HG03280 (cell line): Measurements from ENCODE around the gene CA10.

Source experiments
- ATAC-seq: cut with Tn5 transposase; IDR thresholded peaks from one replicate; pipeline ENCODE4 v1.9.1; 2021; ENCODE audit warnings: mild to moderate bottlenecking, moderate library complexity; ENCODE audit not compliant: unreplicated experiment

Gene CA10

GRCh38 chr17:51613255-51613654 lies 545.3 kb downstream of the CA10 start:
- ATAC-seq, result no peak

- no peak for ATAC-seq
Observed at GRCh38 chr17:51612692-51613091, 545.8 kb downstream of the CA10 start.

DNA sequence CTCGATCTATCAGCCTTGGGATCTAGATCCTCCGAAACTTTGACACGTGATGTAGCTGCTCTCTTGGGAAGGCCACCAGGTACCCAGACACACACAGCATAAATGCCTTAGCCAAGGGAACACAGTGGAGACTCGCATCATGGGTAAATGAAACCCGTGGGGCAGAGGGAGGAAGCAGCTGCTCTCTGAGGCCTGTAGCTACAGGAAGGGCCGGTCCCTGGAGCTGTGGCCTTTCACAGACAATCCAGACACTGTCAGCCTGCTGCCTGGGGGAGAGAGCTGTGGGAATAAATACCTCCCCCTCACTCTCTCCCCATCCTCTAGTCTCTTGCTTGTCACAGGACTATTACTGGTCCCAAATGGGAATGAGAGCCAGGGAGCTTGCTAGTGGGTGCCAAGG lies 546.9 kb downstream of the CA10 start:
- ATAC-seq, result no peak

DNA sequence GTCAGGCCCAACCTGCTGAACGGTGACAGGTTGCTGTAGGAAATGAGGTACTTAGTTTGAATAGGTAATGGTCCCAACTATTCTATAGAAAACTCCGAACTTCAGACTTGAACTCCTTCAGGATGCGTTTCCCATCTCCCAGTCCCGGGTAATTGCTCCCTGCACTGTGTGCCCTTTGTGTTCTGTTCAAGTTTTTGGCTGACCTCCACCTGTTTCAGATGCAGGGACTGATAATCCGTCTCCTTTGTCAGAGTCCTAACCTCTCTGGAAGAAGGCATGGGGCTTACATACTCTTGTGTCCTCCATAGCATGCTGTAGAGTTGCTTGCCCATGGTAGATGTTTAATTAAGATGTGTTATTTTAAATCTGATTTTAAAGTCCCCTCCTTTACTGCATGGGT lies 547.7 kb downstream of the CA10 start:
- ATAC-seq, result no peak

DNA sequence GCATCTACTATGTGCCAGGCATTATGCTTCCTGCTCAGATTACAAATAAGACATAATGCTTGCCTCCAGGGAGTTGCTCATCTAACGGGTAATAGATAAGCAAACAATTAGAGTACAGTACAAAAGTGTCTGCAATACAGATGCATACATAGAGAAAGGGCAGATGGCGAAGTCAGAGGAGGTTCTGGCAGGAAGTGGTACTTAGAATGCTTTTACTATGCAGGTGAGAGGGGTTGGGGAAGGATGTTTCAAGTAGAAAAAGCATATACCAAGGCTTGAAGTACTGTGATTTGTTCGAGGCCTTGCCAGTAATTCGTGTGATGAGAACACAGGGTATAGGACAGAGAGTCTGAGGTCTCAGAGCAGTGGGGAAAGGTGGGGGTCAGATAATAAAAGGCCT lies 548.4 kb downstream of the CA10 start:
- no peak for ATAC-seq

GRCh38 chr17:51608251-51608933 lies 550.1 kb downstream of the CA10 start:
- no peak for ATAC-seq

DNA sequence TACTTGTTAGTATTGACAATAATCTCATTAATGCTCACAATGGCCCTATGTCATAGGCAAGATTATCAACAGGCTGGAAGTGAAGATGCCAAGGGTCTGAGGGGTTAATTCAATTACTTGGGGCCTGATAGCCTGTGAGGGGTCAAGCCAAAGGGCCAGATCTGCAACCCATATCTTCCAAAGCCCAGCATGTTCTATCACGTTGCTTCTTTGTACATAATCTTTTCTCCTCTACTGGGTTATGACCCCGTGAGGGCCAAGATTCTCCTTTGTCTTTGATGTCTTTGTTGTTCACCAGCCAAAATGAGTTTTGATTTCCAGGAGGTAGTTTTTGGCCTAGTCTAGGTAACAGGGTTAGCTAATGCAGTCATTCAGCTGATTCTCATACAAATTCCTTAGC lies 551.0 kb downstream of the CA10 start:
- ATAC-seq, result no peak

DNA sequence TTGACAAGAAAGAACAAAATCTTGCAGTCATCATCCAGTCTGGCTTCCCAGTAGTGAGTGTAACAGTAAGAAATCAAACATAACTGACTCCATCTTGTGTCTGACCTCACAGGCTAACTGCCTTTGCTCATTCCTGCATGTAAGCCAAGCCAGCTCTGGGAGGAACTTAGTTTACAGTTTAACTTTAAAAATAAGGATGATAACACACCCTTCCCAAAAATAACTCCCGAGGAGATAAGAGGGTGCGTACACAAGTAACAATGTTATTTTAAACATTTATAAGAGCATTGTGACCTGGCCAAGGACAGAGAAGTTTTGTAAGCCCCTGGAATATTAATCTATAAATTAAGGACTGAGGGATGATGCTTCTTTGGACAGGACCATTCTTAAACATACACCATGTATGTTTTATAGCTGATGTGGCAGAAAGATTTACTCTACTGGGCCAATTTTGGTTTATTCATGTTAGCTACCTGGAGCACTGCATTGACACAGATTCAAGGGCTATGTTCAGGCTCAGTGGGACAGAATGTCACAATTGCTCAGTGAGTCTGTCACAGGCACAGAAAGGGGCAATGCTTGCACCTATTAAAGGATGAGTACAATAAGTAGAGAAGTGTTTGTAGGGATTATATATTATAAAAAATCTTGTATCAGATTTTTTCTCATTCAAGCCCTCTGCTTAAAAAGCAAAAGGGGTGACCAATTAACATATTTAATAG lies 554.1 kb downstream of the CA10 start:
- ATAC-seq, result no peak

DNA sequence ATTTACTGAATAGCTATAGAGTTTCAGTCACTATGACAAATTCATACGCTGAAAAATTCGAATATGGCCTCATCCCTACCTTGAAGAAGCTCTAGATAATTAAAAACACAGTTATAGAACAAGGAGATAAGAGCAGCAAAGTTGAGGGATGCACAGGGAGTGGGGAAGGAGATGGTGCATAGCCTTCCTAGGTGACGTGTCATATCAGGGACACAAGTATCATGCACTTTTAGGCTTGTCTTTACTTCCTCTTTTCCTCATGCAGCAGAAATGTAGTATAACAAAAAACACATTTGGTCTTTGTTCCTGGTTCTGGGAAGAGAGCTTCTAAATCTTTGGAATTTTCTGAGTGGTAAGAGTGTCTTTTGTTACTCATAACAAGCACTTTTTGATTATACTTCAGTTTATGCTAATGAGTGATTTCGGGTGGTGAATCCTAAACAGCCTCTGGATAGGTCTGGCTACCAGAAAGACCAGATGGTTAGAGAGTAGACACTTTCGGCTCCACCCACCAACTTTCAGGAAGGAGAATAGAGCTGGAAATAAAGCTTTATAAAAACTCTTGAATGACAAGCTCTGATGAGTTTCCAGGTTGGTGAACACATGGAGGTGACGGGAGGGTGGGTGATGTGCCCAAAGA lies 556.8 kb downstream of the CA10 start:
- no peak for ATAC-seq

- ATAC-seq, result no peak
Observed at GRCh38 chr17:51598824-51599223, 559.7 kb downstream of the CA10 start.

GRCh38 chr17:51597345-51597744 lies 561.2 kb downstream of the CA10 start:
- no peak for ATAC-seq

DNA sequence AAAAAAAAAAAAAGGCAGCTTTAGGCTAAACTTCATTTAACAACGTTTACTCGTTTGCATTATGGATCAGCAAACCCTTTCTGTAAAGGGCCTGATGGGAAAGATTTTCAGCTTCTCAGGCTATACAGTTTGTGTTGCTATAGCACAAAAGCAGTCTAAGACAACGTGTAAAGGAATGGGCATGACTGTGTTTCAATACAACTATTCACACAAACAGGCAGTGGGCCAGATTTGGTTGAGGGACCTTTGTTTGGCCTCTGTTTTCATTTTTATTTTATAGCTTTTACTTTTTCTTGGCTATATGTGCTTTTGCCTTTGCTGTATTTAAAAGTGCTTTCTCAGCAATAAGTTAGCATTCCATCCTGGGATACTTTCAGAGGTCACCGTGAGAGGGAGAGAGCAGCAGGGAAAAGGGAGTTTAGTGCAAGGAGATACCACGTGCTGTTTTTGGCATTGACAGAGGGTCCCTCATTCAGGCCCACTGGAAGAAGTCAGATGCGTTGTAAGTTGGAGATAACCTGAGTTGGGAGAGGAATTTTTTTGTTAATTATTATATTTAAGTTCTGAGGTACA lies 562.6 kb downstream of the CA10 start:
- no peak for ATAC-seq

DNA sequence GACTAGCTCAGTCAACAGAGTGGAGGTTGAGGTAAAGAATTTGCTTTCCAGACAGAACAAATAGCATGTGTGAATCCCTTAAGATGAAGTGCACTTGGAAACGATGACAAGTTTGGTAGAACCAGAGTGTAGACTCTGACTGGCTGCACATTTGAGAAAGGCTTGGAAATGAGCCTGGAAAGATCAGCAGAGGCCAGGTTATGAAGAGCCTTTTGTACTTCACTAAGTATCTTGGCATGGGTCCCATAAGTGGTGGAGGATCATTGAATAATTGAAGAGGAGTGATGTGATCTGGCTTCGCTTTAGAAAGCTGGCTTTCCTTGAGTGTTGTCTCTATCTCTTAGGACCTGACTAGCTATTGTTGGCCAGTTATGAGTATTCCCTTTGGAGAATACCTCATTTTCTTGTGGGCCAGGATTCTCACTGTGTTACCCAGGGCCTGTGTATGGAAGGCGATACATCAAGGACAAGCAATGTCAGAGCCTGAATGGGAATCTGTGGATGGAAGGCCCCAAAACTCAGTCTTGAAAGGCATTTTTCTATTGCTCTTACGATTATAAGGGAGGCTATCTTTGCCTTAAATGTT lies 568.4 kb downstream of the CA10 start:
- no peak for ATAC-seq

GRCh38 chr17:51588063-51588462 lies 570.5 kb downstream of the CA10 start:
- no peak for ATAC-seq

GRCh38 chr17:51587516-51587915 lies 571.0 kb downstream of the CA10 start:
- no peak for ATAC-seq

- ATAC-seq, result no peak
Observed at GRCh38 chr17:51585514-51586104, 572.9 kb downstream of the CA10 start.

DNA sequence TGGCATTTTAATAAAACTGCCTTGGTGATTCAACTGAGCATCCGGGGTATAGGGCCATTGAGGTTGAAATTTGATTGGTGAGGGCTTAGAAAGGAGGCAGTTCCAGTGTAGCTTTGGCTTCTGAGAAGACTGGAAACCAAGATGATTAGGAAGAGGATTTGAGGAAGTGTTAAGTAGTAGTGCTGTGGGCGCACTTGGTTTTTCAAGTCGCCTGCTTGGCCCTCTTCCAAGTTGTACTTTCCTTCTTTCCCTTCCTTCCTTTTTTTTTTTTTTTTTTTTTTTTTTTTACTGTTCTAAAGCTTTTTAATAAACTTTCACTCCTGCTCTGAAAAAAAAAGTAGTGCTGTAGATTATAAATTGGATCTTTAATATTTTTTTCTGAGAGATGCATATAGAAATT lies 577.6 kb downstream of the CA10 start:
- no peak for ATAC-seq
